Endothelial cell of umbilical vein (primary cell): ENCODE results near the gene UTS2R. TPM values are rescaled to one million over a fixed set of nuclear protein-coding genes. Genes with fewer than 3 reads are reported as not detected.
A peak's percentile ranks its signal among the peaks of the same experiment; 100 is the strongest.

Experiments used
- BruUV-seq: library from RNA; stranded (reverse); fragments of 400-500 nt; replicated peaks from 2 replicates; lab custom pipeline; 2021; lab: Mats Ljungman, UMichigan
- CTCF ChIA-PET: fragments of 300-600, 350-600 bp; sonication (Branson Sonifier 250); formaldehyde crosslinking; loops from one replicate; lab custom pipeline; 2021; ENCODE audit warnings: antibody characterized with exemption, inconsistent platforms; lab: Charles Lee
- POLR2A ChIA-PET: fragments of 300-600, 350-600 bp; sonication (Branson Sonifier 250); formaldehyde crosslinking; loops from one replicate; lab custom pipeline; 2021; ENCODE audit warnings: antibody characterized with exemption, inconsistent platforms; lab: Charles Lee
- DNase-seq: peaks from one replicate; pipeline ENCODE4 v3.0.0-alpha.2; 2011; ENCODE audit warnings: low read depth, low spot score
- FAIRE-seq: peaks from 2 replicates; lab custom pipeline; 2011; peaks lifted over from hg19 to GRCh38; lab: Jason Lieb, UNC
- H2AFZ ChIP-seq: 2 replicates; pipeline ENCODE4 v1.6.0; 2012; ENCODE audit warnings: low read depth, low read length, control low read depth, inconsistent platforms
- H3K27ac ChIP-seq: 2 replicates; pipeline ENCODE4 v1.5.1; 2011; ENCODE audit warnings: low read depth, mild to moderate bottlenecking, control low read depth, low read length, moderate library complexity; ENCODE audit not compliant: insufficient read depth
- H3K27me3 ChIP-seq, 2 experiments: 2 replicates each; pipeline versions ENCODE4 v1.6.0 to v1.6.1; 2011; ENCODE audit warnings: low read length in 2 of 2, mixed read lengths in 1 of 2; ENCODE audit not compliant: control insufficient read depth in 2 of 2, insufficient read depth in 2 of 2
- H3K36me3 ChIP-seq, 2 experiments: 2 replicates in 1 of 2; 3 replicates in 1 of 2; pipeline ENCODE4 v1.5.1; 2011; ENCODE audit warnings: low read length in 2 of 2, mild to moderate bottlenecking in 1 of 2, moderate library complexity in 1 of 2; ENCODE audit not compliant: control insufficient read depth in 2 of 2, insufficient read depth in 2 of 2; ENCODE audit errors: extremely low read depth in 1 of 2
- H3K4me1 ChIP-seq: 3 replicates; pipeline ENCODE4 v1.5.1; 2011; ENCODE audit warnings: mild to moderate bottlenecking, low read length; ENCODE audit not compliant: control insufficient read depth, insufficient read depth; ENCODE audit errors: extremely low read depth
- H3K4me2 ChIP-seq: 2 replicates; pipeline ENCODE4 v1.6.1; 2011; ENCODE audit warnings: low read length, control low read depth, mixed read lengths; ENCODE audit not compliant: insufficient read depth
- H3K4me3 ChIP-seq, 3 experiments: fragments of 200-600 bp in 1 of 3; sonication (generic), shearing (Covaris generic) in 1 of 3; replicated peaks in 1 of 3; 2 replicates each; pipeline ENCODE4 v1.5.1; 2011 to 2016; ENCODE audit warnings: control low read depth in 3 of 3, low read length in 3 of 3, mild to moderate bottlenecking in 2 of 3, inconsistent platforms in 1 of 3, low read depth in 1 of 3, moderate library complexity in 1 of 3; ENCODE audit not compliant: insufficient read depth in 1 of 3
- H3K79me2 ChIP-seq: 2 replicates; pipeline ENCODE4 v1.6.0; 2012; ENCODE audit warnings: low read length, inconsistent platforms; ENCODE audit not compliant: control insufficient read depth, insufficient read depth
- H3K9ac ChIP-seq: replicated peaks from 2 replicates; pipeline ENCODE3; 2011; ENCODE audit warnings: low read length, control low read depth; ENCODE audit not compliant: insufficient read depth; ENCODE audit errors: extremely low read depth
- H3K9me1 ChIP-seq: replicated peaks from 3 replicates; pipeline ENCODE4 v1.6.0; 2011; ENCODE audit warnings: mild to moderate bottlenecking, low read length; ENCODE audit not compliant: control insufficient read depth, insufficient read depth; ENCODE audit errors: extremely low read depth
- H3K9me3 ChIP-seq: replicated peaks from 2 replicates; pipeline ENCODE4 v1.5.1; 2012; ENCODE audit warnings: low read length, inconsistent platforms; ENCODE audit not compliant: control insufficient read depth, insufficient read depth
- H4K20me1 ChIP-seq: replicated peaks from 2 replicates; pipeline ENCODE3; 2011; ENCODE audit warnings: mild to moderate bottlenecking, low read length; ENCODE audit not compliant: control insufficient read depth, insufficient read depth; ENCODE audit errors: extremely low read depth
- CTCF ChIP-seq, 2 donors: IDR thresholded peaks; 1 replicate in 1 of 2; 2 replicates in 1 of 2; pipeline ENCODE4 v1.5.1; 2011; ENCODE audit warnings: low read length in 2 of 2, mild to moderate bottlenecking in 2 of 2, moderate library complexity in 2 of 2, control low read depth in 1 of 2, inconsistent platforms in 1 of 2, low read depth in 1 of 2; ENCODE audit not compliant: insufficient read depth in 1 of 2; ENCODE audit errors: extremely low read depth in 1 of 2
- EZH2 ChIP-seq: IDR thresholded peaks from 2 replicates; pipeline ENCODE4 v1.6.1; 2012; ENCODE audit warnings: borderline replicate concordance, low read depth, mild to moderate bottlenecking, moderate library complexity, low read length, inconsistent platforms; ENCODE audit not compliant: severe bottlenecking
- FOS ChIP-seq: IDR thresholded peaks from 2 replicates; pipeline ENCODE4 v1.6.1; 2011; ENCODE audit warnings: mild to moderate bottlenecking, low read length, moderate library complexity, borderline replicate concordance; ENCODE audit not compliant: insufficient read depth
- GATA2 ChIP-seq: IDR thresholded peaks from 2 replicates; pipeline ENCODE4 v1.7.0; 2011; ENCODE audit warnings: low read depth, mild to moderate bottlenecking, moderate library complexity, mixed read lengths, low read length; ENCODE audit not compliant: insufficient read length, insufficient read depth
- JUN ChIP-seq: IDR thresholded peaks from 2 replicates; pipeline ENCODE4 v1.6.1; 2011; ENCODE audit warnings: borderline replicate concordance, low read depth; ENCODE audit not compliant: insufficient read length, insufficient read depth
- MAX ChIP-seq: IDR thresholded peaks from 2 replicates; pipeline ENCODE4 v1.6.1; 2011; ENCODE audit not compliant: insufficient read depth, insufficient read length
- MYC ChIP-seq: IDR thresholded peaks from one replicate; pipeline ENCODE4 v1.6.1; 2011; ENCODE audit warnings: mild to moderate bottlenecking, low read depth, low read length
- POLR2A ChIP-seq: IDR thresholded peaks from 2 replicates; pipeline ENCODE4 v1.6.1; 2012; ENCODE audit warnings: low read depth, mild to moderate bottlenecking, control low read depth, low read length
- POLR2AphosphoS5 ChIP-seq: IDR thresholded peaks from 2 replicates; pipeline ENCODE4 v1.6.1; 2012; ENCODE audit warnings: low read depth, mild to moderate bottlenecking, control low read depth, low read length, moderate library complexity; ENCODE audit not compliant: insufficient read depth
- dilution Hi-C: fragments of 300-500 bp; cut with MboI; formaldehyde crosslinking; loops from one replicate; pipeline ENCODE4 v1.15.0; 2019; ENCODE audit warnings: low sequenced_read_pairs; ENCODE audit not compliant: extremely low pct_ligation_motif_present
- intact Hi-C: fragments of 100-400 bp; cut with micrococcal nuclease; formaldehyde crosslinking; loops from one replicate; pipeline ENCODE4 v1.10.0; 2022
- polyA plus RNA-seq, 4 experiments: library from polyadenylated mRNA; depleted of rRNA in 3 of 4; stranded (reverse) in 3 of 4; unstranded in 1 of 4; fragments of >200 nt; gene quantifications; 2 replicates each; pipeline versions ENCODE4 v1.2.1 to v1.2.3, GENCODE V29; 2011 to 2012; ENCODE audit warnings: missing spikeins in 1 of 4
- total RNA-seq: library from RNA; stranded (reverse); gene quantifications from 2 replicates; pipeline ENCODE4 v1.2.3, GENCODE V29; 2021

The UTS2R gene
- total and polyA plus RNA-seq, 2 donors (not counting 3 experiments of a cell fraction or from before 2014, with no cell fraction given) = not detected

- no peaks in the 10 kb centered on the region for H3K9me1 ChIP-seq
- TSS peak; percentile 14 for BruUV-seq
- no peak overlapping the region for H3K4me2 ChIP-seq
- intact Hi-C loops = no loop called here
- FAIRE-seq (no peak), DNase-seq (no peak)
- H4K20me1 ChIP-seq = no peaks in the 10 kb centered on the region
- H3K4me1 ChIP-seq = no peaks in the 10 kb centered on the region
- no peak overlapping the region for H3K9ac ChIP-seq
- no peaks in the 10 kb centered on the region for H3K79me2 ChIP-seq
- no peaks in the 10 kb centered on the region for H3K9me3 ChIP-seq
- no peaks in the 10 kb centered on the region for H3K36me3 ChIP-seq
- H3K27ac ChIP-seq = no peak overlapping the region
- no peaks in the 10 kb centered on the region for H3K27me3 ChIP-seq
- dilution Hi-C loops = no loop called here
- POLR2A ChIA-PET = no interaction called here
- H3K4me3 ChIP-seq = no peak overlapping the region
- CTCF ChIA-PET = no interaction called here
- H2AFZ ChIP-seq = no peak overlapping the region
- TF ChIP-seq FOS (no peak), EZH2 (no peak), POLR2AphosphoS5 (no peak), MYC (no peak)
These were observed 20.8 kb downstream of the UTS2R start for GRCh38 chr17:82392209-82392920.

- H3K4me2 ChIP-seq = no peak overlapping the region
- H3K4me3 ChIP-seq = no peak overlapping the region
- ChIA-PET POLR2A (no interaction called here), CTCF (no interaction called here)
- no peaks in the 10 kb centered on the region for H3K9me1 ChIP-seq
- no TSS peak for BruUV-seq
- H3K9me3 ChIP-seq = no peaks in the 10 kb centered on the region
- DNase-seq (no peak), FAIRE-seq (no peak)
- dilution Hi-C loops = no loop called here
- H3K79me2 ChIP-seq = no peaks in the 10 kb centered on the region
- no peaks in the 10 kb centered on the region for H3K4me1 ChIP-seq
- intact Hi-C loops = no loop called here
- H3K36me3 ChIP-seq = no peaks in the 10 kb centered on the region
- no peaks in the 10 kb centered on the region for H3K27me3 ChIP-seq
- H2AFZ ChIP-seq = no peak overlapping the region
- no peaks in the 10 kb centered on the region for H4K20me1 ChIP-seq
- no peak overlapping the region for H3K27ac ChIP-seq
- TF ChIP-seq EZH2 = no peak
- TF ChIP-seq MAX = no peak
- no peak for TF ChIP-seq POLR2A
- no peak for TF ChIP-seq CTCF (IDR thresholded peaks at IDR 0.05; ENCODE audit: extremely low read depth in 1 of 2, insufficient read depth in 1 of 2, low read depth in 1 of 2, low read length in 2 of 2)
- no peak for TF ChIP-seq MYC
- TF ChIP-seq POLR2AphosphoS5 = no peak
- no peak for TF ChIP-seq GATA2
- no peak for TF ChIP-seq FOS
- TF ChIP-seq JUN = no peak
- H3K9ac ChIP-seq = no peak overlapping the region
These were observed 21.4 kb downstream of the UTS2R start for GRCh38 chr17:82392941-82393340.
